ENCODE results near the gene ISL2. TPM values are rescaled to one million over a fixed set of nuclear protein-coding genes. Genes with fewer than 3 reads are reported as not detected.

Gene ISL2
- total and polyA plus RNA-seq, 2 donors (not counting 1 experiment from before 2014, with no cell fraction given): 0.03 to 0.17 TPM

- peaks cover 55% of the 10 kb centered on the region for H3K79me2 ChIP-seq (ENCODE audit: control insufficient read depth, insufficient read depth, low read length)
- H3K9me3 ChIP-seq (ENCODE audit: control insufficient read depth, insufficient read depth, low read depth, low read length): no peaks in the 10 kb centered on the region
- no peak overlapping the region for H3K4me2 ChIP-seq (ENCODE audit: extremely low read depth, insufficient read depth, low read length)
- no peaks in the 10 kb centered on the region for H4K20me1 ChIP-seq (ENCODE audit: control insufficient read depth, extremely low read depth, insufficient read depth, low read length)
- no peaks in the 10 kb centered on the region for H3K4me1 ChIP-seq (ENCODE audit: control insufficient read depth, extremely low read depth, insufficient read depth, low read length)
- no peak overlapping the region for H2AFZ ChIP-seq (ENCODE audit: low read length)
- H3K27ac ChIP-seq (ENCODE audit: insufficient read depth, low read length): no peak overlapping the region
- H3K4me3 ChIP-seq (replicated peaks in 1 of 4; ENCODE audit: control extremely low read depth in 1 of 4, insufficient read depth in 1 of 4, low read depth in 3 of 4, low read length in 4 of 4): no peak overlapping the region
- TF ChIP-seq CTCF (conservative IDR thresholded peaks at IDR 0.05 in 1 of 2, IDR thresholded peaks at IDR 0.05 in 1 of 2; ENCODE audit: low read depth in 1 of 2, low read length in 2 of 2) (no peak), EZH2 (IDR thresholded peaks at IDR 0.05; ENCODE audit: low read length, missing control alignments) (no peak)
- DNase-seq (ENCODE audit: low read depth in 2 of 2): no peak
- H3K36me3 ChIP-seq (ENCODE audit: control insufficient read depth, insufficient read depth, low read length): no peaks in the 10 kb centered on the region
- no peaks in the 10 kb centered on the region for H3K27me3 ChIP-seq (ENCODE audit: control insufficient read depth, insufficient read depth, low read length)
- H3K9ac ChIP-seq (ENCODE audit: insufficient read depth, low read length): no peak overlapping the region
These were observed 36.8 kb upstream of the ISL2 start for GRCh38 chr15:76299786-76300185.

DNA sequence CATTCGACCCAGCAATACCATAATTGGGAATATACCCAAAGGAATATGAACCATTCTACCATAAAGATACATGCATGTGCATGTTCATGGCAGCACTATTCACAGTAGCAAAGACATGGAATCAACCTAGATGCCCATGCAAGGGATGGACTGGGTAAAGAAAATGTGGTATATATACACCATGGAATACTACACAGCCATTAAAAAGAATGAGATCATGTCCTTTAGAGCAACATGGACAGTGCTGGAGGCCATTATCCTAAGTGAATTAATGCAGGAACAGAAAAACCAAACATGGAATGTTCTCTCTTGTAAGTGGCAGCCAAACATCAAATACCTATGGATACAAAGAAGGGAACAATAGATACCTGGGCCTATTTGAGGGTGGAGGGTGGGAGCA, 32.7 kb upstream of the ISL2 start:
- Histone ChIP-seq H3K4me1 (ENCODE audit: control insufficient read depth, extremely low read depth, insufficient read depth, low read length) (no peaks in the 10 kb centered on the region), H3K79me2 (ENCODE audit: control insufficient read depth, insufficient read depth, low read length) (peaks cover 66% of the 10 kb centered on the region), H4K20me1 (ENCODE audit: control insufficient read depth, extremely low read depth, insufficient read depth, low read length) (no peaks in the 10 kb centered on the region), H3K4me3 (replicated peaks in 1 of 4; ENCODE audit: control extremely low read depth in 1 of 4, insufficient read depth in 1 of 4, low read depth in 3 of 4, low read length in 4 of 4) (no peak overlapping the region), H3K9ac (ENCODE audit: insufficient read depth, low read length) (no peak overlapping the region), H2AFZ (ENCODE audit: low read length) (no peak overlapping the region), H3K4me2 (ENCODE audit: extremely low read depth, insufficient read depth, low read length) (no peak overlapping the region), H3K27me3 (ENCODE audit: control insufficient read depth, insufficient read depth, low read length) (no peaks in the 10 kb centered on the region), H3K36me3 (ENCODE audit: control insufficient read depth, insufficient read depth, low read length) (no peaks in the 10 kb centered on the region), H3K27ac (ENCODE audit: insufficient read depth, low read length) (no peak overlapping the region), H3K9me3 (ENCODE audit: control insufficient read depth, insufficient read depth, low read depth, low read length) (no peaks in the 10 kb centered on the region)
- TF ChIP-seq EZH2 (IDR thresholded peaks at IDR 0.05; ENCODE audit: low read length, missing control alignments) (no peak), CTCF (conservative IDR thresholded peaks at IDR 0.05 in 1 of 2, IDR thresholded peaks at IDR 0.05 in 1 of 2; ENCODE audit: low read depth in 1 of 2, low read length in 2 of 2) (no peak)
- no peak for DNase-seq (ENCODE audit: low read depth in 2 of 2)

GRCh38 chr15:76309601-76310330, 26.8 kb upstream of the ISL2 start:
- peak overlapping the region; percentile 82 to 95 (median 88) for H3K4me3 ChIP-seq (replicated peaks in 1 of 4; ENCODE audit: control extremely low read depth in 1 of 4, insufficient read depth in 1 of 4, low read depth in 3 of 4, low read length in 4 of 4)
- H2AFZ ChIP-seq (ENCODE audit: low read length): no peak overlapping the region
- no peaks in the 10 kb centered on the region for H3K4me1 ChIP-seq (ENCODE audit: control insufficient read depth, extremely low read depth, insufficient read depth, low read length)
- peaks cover 45% of the 10 kb centered on the region for H3K79me2 ChIP-seq (ENCODE audit: control insufficient read depth, insufficient read depth, low read length)
- H3K9me3 ChIP-seq (ENCODE audit: control insufficient read depth, insufficient read depth, low read depth, low read length): no peaks in the 10 kb centered on the region
- peak in 1 of 2 donors; percentile 25 for DNase-seq (ENCODE audit: low read depth in 2 of 2)
- no peaks in the 10 kb centered on the region for H3K27me3 ChIP-seq (ENCODE audit: control insufficient read depth, insufficient read depth, low read length)
- no peaks in the 10 kb centered on the region for H3K36me3 ChIP-seq (ENCODE audit: control insufficient read depth, insufficient read depth, low read length)
- TF ChIP-seq EZH2 (IDR thresholded peaks at IDR 0.05; ENCODE audit: low read length, missing control alignments) (no peak), CTCF (conservative IDR thresholded peaks at IDR 0.05 in 1 of 2, IDR thresholded peaks at IDR 0.05 in 1 of 2; ENCODE audit: low read depth in 1 of 2, low read length in 2 of 2) (no peak)
- peak overlapping the region; percentile 64 for H3K4me2 ChIP-seq (ENCODE audit: extremely low read depth, insufficient read depth, low read length)
- no peaks in the 10 kb centered on the region for H4K20me1 ChIP-seq (ENCODE audit: control insufficient read depth, extremely low read depth, insufficient read depth, low read length)
- H3K27ac ChIP-seq (ENCODE audit: insufficient read depth, low read length): no peak overlapping the region
- H3K9ac ChIP-seq (ENCODE audit: insufficient read depth, low read length): no peak overlapping the region

All from fibroblast of lung (primary cell).